ENCODE results near the gene ATP8A2.

GRCh38 chr13:25871389-25872125 is 499.8 kb downstream of the ATP8A2 start:
- TF ChIP-seq, protein P1, sequence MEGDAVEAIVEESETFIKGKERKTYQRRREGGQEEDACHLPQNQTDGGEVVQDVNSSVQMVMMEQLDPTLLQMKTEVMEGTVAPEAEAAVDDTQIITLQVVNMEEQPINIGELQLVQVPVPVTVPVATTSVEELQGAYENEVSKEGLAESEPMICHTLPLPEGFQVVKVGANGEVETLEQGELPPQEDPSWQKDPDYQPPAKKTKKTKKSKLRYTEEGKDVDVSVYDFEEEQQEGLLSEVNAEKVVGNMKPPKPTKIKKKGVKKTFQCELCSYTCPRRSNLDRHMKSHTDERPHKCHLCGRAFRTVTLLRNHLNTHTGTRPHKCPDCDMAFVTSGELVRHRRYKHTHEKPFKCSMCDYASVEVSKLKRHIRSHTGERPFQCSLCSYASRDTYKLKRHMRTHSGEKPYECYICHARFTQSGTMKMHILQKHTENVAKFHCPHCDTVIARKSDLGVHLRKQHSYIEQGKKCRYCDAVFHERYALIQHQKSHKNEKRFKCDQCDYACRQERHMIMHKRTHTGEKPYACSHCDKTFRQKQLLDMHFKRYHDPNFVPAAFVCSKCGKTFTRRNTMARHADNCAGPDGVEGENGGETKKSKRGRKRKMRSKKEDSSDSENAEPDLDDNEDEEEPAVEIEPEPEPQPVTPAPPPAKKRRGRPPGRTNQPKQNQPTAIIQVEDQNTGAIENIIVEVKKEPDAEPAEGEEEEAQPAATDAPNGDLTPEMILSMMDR (IDR thresholded peaks at IDR 0.05; ENCODE audit: poor library complexity, severe bottlenecking): no peak
- TF ChIP-seq MXI1 (conservative IDR thresholded peaks at IDR 0.05; ENCODE audit: poor library complexity, severe bottlenecking) (no peak), EZH2 (IDR thresholded peaks at IDR 0.05; ENCODE audit: borderline replicate concordance, insufficient read depth, low read length, poor library complexity, severe bottlenecking) (no peak), POLR2AphosphoS5 (IDR thresholded peaks at IDR 0.05) (no peak), RAD21 (conservative IDR thresholded peaks at IDR 0.05) (no peak), EP300 (conservative IDR thresholded peaks at IDR 0.05; ENCODE audit: poor library complexity, severe bottlenecking) (no peak)
